Panc1 (cell line): ENCODE data around the gene EIF4E1B. TPM values are rescaled to one million over a fixed set of nuclear protein-coding genes. Genes with fewer than 3 reads are reported as not detected.

Experiments used
- ATAC-seq: fragments of 200-7000 bp; cut with Tn5 transposase; 2 replicates; pipeline ENCODE4 v1.9.1; 2020; ENCODE audit warnings: mild to moderate bottlenecking, moderate library complexity
- BruUV-seq: library from RNA; stranded (reverse); fragments of 400-500 nt; replicated peaks from 2 replicates; lab custom pipeline; 2021; lab: Mats Ljungman, UMichigan
- CTCF ChIA-PET: fragments of 300-600 bp; sonication (Branson Sonifier 250); formaldehyde crosslinking; loops from one replicate; lab custom pipeline; 2022; ENCODE audit warnings: antibody characterized with exemption; lab: Charles Lee
- POLR2A ChIA-PET: fragments of 300-600 bp; sonication (Branson Sonifier 250); formaldehyde crosslinking; loops from one replicate; lab custom pipeline; 2022; ENCODE audit warnings: antibody characterized with exemption; lab: Charles Lee
- DNase-seq: peaks from one replicate; pipeline ENCODE4 v3.0.0-alpha.2; 2010; ENCODE audit warnings: low read depth, low spot score
- H3K27ac ChIP-seq: 2 replicates; pipeline ENCODE4 v1.5.1; 2011; ENCODE audit warnings: mild to moderate bottlenecking, low read length, inconsistent platforms
- H3K27me3 ChIP-seq: fragments of 200-500 bp; sonication (Bioruptor generic); 2 replicates; pipeline ENCODE4 v1.6.0; 2014; ENCODE audit warnings: low read length, inconsistent platforms; ENCODE audit not compliant: control insufficient read depth, insufficient read depth
- H3K36me3 ChIP-seq: fragments of 200-500 bp; sonication (Bioruptor generic); 2 replicates; pipeline ENCODE4 v1.5.1; 2014; ENCODE audit warnings: inconsistent platforms, mild to moderate bottlenecking, low read length, moderate library complexity; ENCODE audit not compliant: control insufficient read depth, insufficient read depth
- H3K4me1 ChIP-seq: 2 replicates; pipeline ENCODE4 v1.5.1; 2011; ENCODE audit warnings: inconsistent platforms, mild to moderate bottlenecking, low read length, moderate library complexity; ENCODE audit not compliant: control insufficient read depth, insufficient read depth
- H3K4me3 ChIP-seq, 2 experiments: 2 replicates each; pipeline ENCODE4 v1.5.1; 2011 to 2012; ENCODE audit warnings: low read depth in 2 of 2, low read length in 2 of 2, mild to moderate bottlenecking in 2 of 2, inconsistent platforms in 1 of 2, moderate library complexity in 1 of 2
- H3K9me3 ChIP-seq: fragments of 200-500 bp; sonication (Bioruptor generic); 2 replicates; pipeline ENCODE4 v1.5.1; 2014; ENCODE audit warnings: low read depth, mild to moderate bottlenecking, inconsistent platforms, low read length, moderate library complexity; ENCODE audit not compliant: control insufficient read depth, insufficient read depth
- CTCF ChIP-seq: fragments of 450-650 bp; IDR thresholded peaks from 2 replicates; pipeline ENCODE4 v1.5.1; 2017; ENCODE audit warnings: mild to moderate bottlenecking
- POLR2AphosphoS5 ChIP-seq: IDR thresholded peaks from 2 replicates; pipeline ENCODE4 v1.6.1; 2012; ENCODE audit warnings: mild to moderate bottlenecking, low read depth, low read length, moderate library complexity
- SIN3A ChIP-seq: IDR thresholded peaks from 2 replicates; pipeline ENCODE4 v1.6.1; 2012; ENCODE audit warnings: low read depth, mild to moderate bottlenecking, low read length, moderate library complexity, borderline replicate concordance; ENCODE audit not compliant: insufficient read depth
- TCF7L2 ChIP-seq: IDR thresholded peaks from 2 replicates; pipeline ENCODE4 v1.6.1; 2011; ENCODE audit warnings: mild to moderate bottlenecking, low read depth, low read length, inconsistent platforms
- in situ Hi-C: cut with HindIII; loops from 2 replicates; pipeline ENCODE4 v1.10.0; 2016; ENCODE audit warnings: low sequenced_read_pairs, low pct_unique_long_range_greater_than_20kb
- intact Hi-C: fragments of 100-400 bp; cut with micrococcal nuclease; formaldehyde crosslinking; loops from one replicate; pipeline ENCODE4 v1.10.0; 2022; ENCODE audit not compliant: unreplicated experiment
- total RNA-seq: library from RNA; stranded (reverse); gene quantifications from one replicate; pipeline ENCODE4 v1.2.1, GENCODE V29; 2021; ENCODE audit not compliant: unreplicated experiment
- TF ChIP-seq, protein P1 (sequence below), 2 experiments: IDR thresholded peaks; 2 replicates each; pipeline ENCODE4 v1.6.1; 2011 to 2012; ENCODE audit warnings: low read depth in 2 of 2, control low read depth in 1 of 2, low read length in 1 of 2, mild to moderate bottlenecking in 1 of 2, moderate library complexity in 1 of 2; ENCODE audit not compliant: insufficient read depth in 1 of 2

Gene EIF4E1B
- total RNA-seq, 1 experiment from 2014 or later: not detected

GRCh38 chr5:176644878-176645670 is 14.6 kb downstream of the EIF4E1B start:
- Histone ChIP-seq H3K9me3 (no peaks in the 10 kb centered on the region), H3K27ac (no peak overlapping the region), H3K36me3 (peaks cover 3% of the 10 kb centered on the region; the same call in 1 of the 2 replicates), H3K27me3 (no peaks in the 10 kb centered on the region), H3K4me1 (peaks cover 18% of the 10 kb centered on the region), H3K4me3 (no peak overlapping the region)
- no peak for DNase-seq
- no peak for TF ChIP-seq SIN3A
- no peak for TF ChIP-seq CTCF
- no peak for TF ChIP-seq TCF7L2
- no peak for TF ChIP-seq POLR2AphosphoS5
- TF ChIP-seq, protein P1, sequence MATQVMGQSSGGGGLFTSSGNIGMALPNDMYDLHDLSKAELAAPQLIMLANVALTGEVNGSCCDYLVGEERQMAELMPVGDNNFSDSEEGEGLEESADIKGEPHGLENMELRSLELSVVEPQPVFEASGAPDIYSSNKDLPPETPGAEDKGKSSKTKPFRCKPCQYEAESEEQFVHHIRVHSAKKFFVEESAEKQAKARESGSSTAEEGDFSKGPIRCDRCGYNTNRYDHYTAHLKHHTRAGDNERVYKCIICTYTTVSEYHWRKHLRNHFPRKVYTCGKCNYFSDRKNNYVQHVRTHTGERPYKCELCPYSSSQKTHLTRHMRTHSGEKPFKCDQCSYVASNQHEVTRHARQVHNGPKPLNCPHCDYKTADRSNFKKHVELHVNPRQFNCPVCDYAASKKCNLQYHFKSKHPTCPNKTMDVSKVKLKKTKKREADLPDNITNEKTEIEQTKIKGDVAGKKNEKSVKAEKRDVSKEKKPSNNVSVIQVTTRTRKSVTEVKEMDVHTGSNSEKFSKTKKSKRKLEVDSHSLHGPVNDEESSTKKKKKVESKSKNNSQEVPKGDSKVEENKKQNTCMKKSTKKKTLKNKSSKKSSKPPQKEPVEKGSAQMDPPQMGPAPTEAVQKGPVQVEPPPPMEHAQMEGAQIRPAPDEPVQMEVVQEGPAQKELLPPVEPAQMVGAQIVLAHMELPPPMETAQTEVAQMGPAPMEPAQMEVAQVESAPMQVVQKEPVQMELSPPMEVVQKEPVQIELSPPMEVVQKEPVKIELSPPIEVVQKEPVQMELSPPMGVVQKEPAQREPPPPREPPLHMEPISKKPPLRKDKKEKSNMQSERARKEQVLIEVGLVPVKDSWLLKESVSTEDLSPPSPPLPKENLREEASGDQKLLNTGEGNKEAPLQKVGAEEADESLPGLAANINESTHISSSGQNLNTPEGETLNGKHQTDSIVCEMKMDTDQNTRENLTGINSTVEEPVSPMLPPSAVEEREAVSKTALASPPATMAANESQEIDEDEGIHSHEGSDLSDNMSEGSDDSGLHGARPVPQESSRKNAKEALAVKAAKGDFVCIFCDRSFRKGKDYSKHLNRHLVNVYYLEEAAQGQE (IDR thresholded peaks at IDR 0.05; ENCODE audit: insufficient read depth in 1 of 2, low read depth in 2 of 2, low read length in 1 of 2): no peak
- no TSS peak for BruUV-seq
- no peak for ATAC-seq
- ChIA-PET POLR2A (no interaction called here), CTCF (no interaction called here)
- in situ Hi-C loops: no loop called here
- intact Hi-C loops: no loop called here

GRCh38 chr5:176646049-176646706 is 15.7 kb downstream of the EIF4E1B start:
- peaks cover 3% of the 10 kb centered on the region; the same call in 1 of the 2 replicates for H3K36me3 ChIP-seq
- peak overlapping the region; percentile 86 for H3K27ac ChIP-seq
- ATAC-seq: no peak
- no peaks in the 10 kb centered on the region for H3K27me3 ChIP-seq
- DNase-seq: no peak
- in situ Hi-C loops (no loop called here), intact Hi-C loops (no loop called here)
- ChIA-PET CTCF (interaction anchor here (1.1 to 2.3 kb wide), 2 partner anchors 15 to 294 kb away, joined by 5 to 17 read pairs; no protein-coding TSS in a partner anchor), POLR2A (interaction anchor here (0.6 kb wide), 1 partner anchor 460 kb away, joined by 7 read pairs; no protein-coding TSS in a partner anchor)
- peaks cover 18% of the 10 kb centered on the region for H3K4me1 ChIP-seq
- no peaks in the 10 kb centered on the region for H3K9me3 ChIP-seq
- BruUV-seq: no TSS peak
- H3K4me3 ChIP-seq: peak overlapping the region; percentile 78 to 89; a peak in 3 of 4 replicates
- TF ChIP-seq TCF7L2: no peak
- TF ChIP-seq, protein P1 (IDR thresholded peaks at IDR 0.05; ENCODE audit: insufficient read depth in 1 of 2, low read depth in 2 of 2, low read length in 1 of 2): no peak
